Activated T-helper 2 cell treated with anti-CD3 and anti-CD28 coated beads, Interferon-gamma antibody, Interleukin-2, Interleukin-4, amounts not matched to agents 10 μg/mL and 5 μg/mL and 100 μg/mL, durations not matched to agents 14 hours and 24 hours and 36 hours (primary cell): ENCODE results near the gene ROR1. TPM values are rescaled to one million over a fixed set of nuclear protein-coding genes. Genes with fewer than 3 reads are reported as not detected.

Experiments
- DNase-seq: peaks from one replicate; pipeline ENCODE4 v3.0.0; 2021; ENCODE audit warnings: low spot score
- H3K27ac Mint-ChIP-seq: one replicate; pipeline ENCODE4 v1.8.0; 2021; ENCODE audit warnings: mixed read lengths
- H3K27me3 Mint-ChIP-seq: one replicate; pipeline ENCODE4 v1.8.0; 2021; ENCODE audit warnings: low read depth, mixed read lengths
- H3K36me3 Mint-ChIP-seq: one replicate; pipeline ENCODE4 v1.8.0; 2021; ENCODE audit warnings: low read depth, mixed read lengths
- H3K4me1 Mint-ChIP-seq: one replicate; pipeline ENCODE4 v1.8.0; 2021; ENCODE audit warnings: low read depth, mixed read lengths
- H3K4me3 Mint-ChIP-seq: one replicate; pipeline ENCODE4 v1.8.0; 2021; ENCODE audit warnings: low read depth, mild to moderate bottlenecking, moderate library complexity, mixed read lengths
- H3K9me3 Mint-ChIP-seq: one replicate; pipeline ENCODE4 v1.8.0; 2021; ENCODE audit warnings: mixed read lengths
- intact Hi-C: fragments of 100-400 bp; cut with micrococcal nuclease; formaldehyde crosslinking; loops from one replicate; pipeline ENCODE4 v1.15.1; 2023
- total RNA-seq: library from RNA; stranded (reverse); gene quantifications from 2 replicates; pipeline ENCODE4 v1.2.3, GENCODE V29; 2022

Gene ROR1
- total RNA-seq, 1 donor from 2014 or later, result 0.09 TPM

GRCh38 chr1:64186138-64186897 is 412.5 kb downstream of the ROR1 start:
- intact Hi-C loops, result no loop called here
- DNase-seq, result no peak
- Mint-ChIP-seq H3K27me3 (peaks cover 9% of the 10 kb centered on the region), H3K36me3 (no peaks in the 10 kb centered on the region), H3K4me3 (no peak overlapping the region), H3K9me3 (no peaks in the 10 kb centered on the region), H3K27ac (no peak overlapping the region), H3K4me1 (no peaks in the 10 kb centered on the region)

- no peaks in the 10 kb centered on the region for H3K9me3 Mint-ChIP-seq
- H3K36me3 Mint-ChIP-seq, result no peaks in the 10 kb centered on the region
- no peak overlapping the region for H3K4me3 Mint-ChIP-seq
- intact Hi-C loops, result no loop called here
- no peak overlapping the region for H3K27ac Mint-ChIP-seq
- H3K27me3 Mint-ChIP-seq, result peaks cover 8% of the 10 kb centered on the region
- DNase-seq, result no peak
- H3K4me1 Mint-ChIP-seq, result no peaks in the 10 kb centered on the region
Observed at GRCh38 chr1:64186898-64187280, 413.1 kb downstream of the ROR1 start.

- no peaks in the 10 kb centered on the region for H3K36me3 Mint-ChIP-seq
- DNase-seq, result no peak
- H3K4me3 Mint-ChIP-seq, result no peak overlapping the region
- H3K27me3 Mint-ChIP-seq, result peaks cover 4% of the 10 kb centered on the region
- no peak overlapping the region for H3K27ac Mint-ChIP-seq
- intact Hi-C loops, result no loop called here
- H3K4me1 Mint-ChIP-seq, result no peaks in the 10 kb centered on the region
- H3K9me3 Mint-ChIP-seq, result no peaks in the 10 kb centered on the region
Observed at GRCh38 chr1:64187646-64188045, 413.8 kb downstream of the ROR1 start.

GRCh38 chr1:64192290-64192689 is 418.5 kb downstream of the ROR1 start:
- no peak for DNase-seq
- Mint-ChIP-seq H3K27ac (no peak overlapping the region), H3K4me1 (no peaks in the 10 kb centered on the region), H3K4me3 (no peak overlapping the region), H3K36me3 (no peaks in the 10 kb centered on the region), H3K9me3 (no peaks in the 10 kb centered on the region), H3K27me3 (no peaks in the 10 kb centered on the region)
- intact Hi-C loops, result no loop called here

- DNase-seq, result no peak
- intact Hi-C loops, result no loop called here
Observed at GRCh38 chr1:64194168-64195080, 420.6 kb downstream of the ROR1 start.

GRCh38 chr1:64195081-64195395 is 421.2 kb downstream of the ROR1 start:
- Mint-ChIP-seq H3K4me1 (peaks cover 3% of the 10 kb centered on the region), H3K9me3 (no peaks in the 10 kb centered on the region), H3K27me3 (no peaks in the 10 kb centered on the region), H3K4me3 (no peak overlapping the region), H3K27ac (no peak overlapping the region), H3K36me3 (no peaks in the 10 kb centered on the region)
- DNase-seq, result no peak
- intact Hi-C loops, result no loop called here

More at GRCh38 chr1:64194168-64195080, 420.6 kb downstream of the ROR1 start:
- Mint-ChIP-seq H3K9me3 (no peaks in the 10 kb centered on the region), H3K27me3 (no peaks in the 10 kb centered on the region), H3K4me1 (peaks cover 3% of the 10 kb centered on the region), H3K36me3 (no peaks in the 10 kb centered on the region), H3K4me3 (no peak overlapping the region), H3K27ac (no peak overlapping the region)

- no peak overlapping the region for H3K27ac Mint-ChIP-seq
- no peaks in the 10 kb centered on the region for H3K27me3 Mint-ChIP-seq
- no peaks in the 10 kb centered on the region for H3K36me3 Mint-ChIP-seq
- H3K9me3 Mint-ChIP-seq, result no peaks in the 10 kb centered on the region
- intact Hi-C loops, result no loop called here
- DNase-seq, result no peak
- no peak overlapping the region for H3K4me3 Mint-ChIP-seq
- H3K4me1 Mint-ChIP-seq, result peaks cover 3% of the 10 kb centered on the region
Observed at GRCh38 chr1:64196074-64196870, 422.5 kb downstream of the ROR1 start.

GRCh38 chr1:64197076-64197475 is 423.3 kb downstream of the ROR1 start:
- H3K4me1 Mint-ChIP-seq, result peaks cover 3% of the 10 kb centered on the region
- DNase-seq, result no peak
- H3K36me3 Mint-ChIP-seq, result no peaks in the 10 kb centered on the region
- no peaks in the 10 kb centered on the region for H3K9me3 Mint-ChIP-seq
- no peak overlapping the region for H3K4me3 Mint-ChIP-seq
- H3K27me3 Mint-ChIP-seq, result no peaks in the 10 kb centered on the region
- no peak overlapping the region for H3K27ac Mint-ChIP-seq
- intact Hi-C loops, result no loop called here

- Mint-ChIP-seq H3K4me3 (no peak overlapping the region), H3K27ac (no peak overlapping the region), H3K4me1 (peaks cover 3% of the 10 kb centered on the region), H3K9me3 (no peaks in the 10 kb centered on the region), H3K36me3 (no peaks in the 10 kb centered on the region), H3K27me3 (peaks cover 5% of the 10 kb centered on the region)
- intact Hi-C loops, result no loop called here
- DNase-seq, result no peak
Observed at GRCh38 chr1:64199154-64199553, 425.3 kb downstream of the ROR1 start.

GRCh38 chr1:64200064-64200463 is 426.2 kb downstream of the ROR1 start:
- no peak overlapping the region for H3K27ac Mint-ChIP-seq
- no peak for DNase-seq
- H3K4me1 Mint-ChIP-seq, result peaks cover 3% of the 10 kb centered on the region
- intact Hi-C loops, result no loop called here
- H3K36me3 Mint-ChIP-seq, result no peaks in the 10 kb centered on the region
- no peak overlapping the region for H3K4me3 Mint-ChIP-seq
- no peaks in the 10 kb centered on the region for H3K9me3 Mint-ChIP-seq
- peaks cover 5% of the 10 kb centered on the region for H3K27me3 Mint-ChIP-seq

- no peak within 1 kb of the TSS for H3K4me3 Mint-ChIP-seq
- H3K27ac Mint-ChIP-seq, result no peak within 1 kb of the TSS
- intact Hi-C loops, result no loop called here
- H3K4me1 Mint-ChIP-seq, result peaks cover 3% of the 10 kb centered on the region
- no peak for DNase-seq
- H3K27me3 Mint-ChIP-seq, result peaks cover 9% of the 10 kb centered on the region
- H3K36me3 Mint-ChIP-seq, result no peaks in the 10 kb centered on the region
- no peaks in the 10 kb centered on the region for H3K9me3 Mint-ChIP-seq
Observed at GRCh38 chr1:64203420-64203819, 429.6 kb downstream of the ROR1 start, which contains the start of gene UBE2U. UBE2U (plus strand) TSS chr1:64203623; CDS start chr1:64204051, 428 bp downstream.

GRCh38 chr1:64209221-64209620 is 435.4 kb downstream of the ROR1 start:
- intact Hi-C loops, result no loop called here
- no peaks in the 10 kb centered on the region for H3K4me1 Mint-ChIP-seq
- DNase-seq, result no peak
- H3K27me3 Mint-ChIP-seq, result peaks cover 28% of the 10 kb centered on the region
- no peaks in the 10 kb centered on the region for H3K36me3 Mint-ChIP-seq
- H3K9me3 Mint-ChIP-seq, result no peaks in the 10 kb centered on the region
- H3K4me3 Mint-ChIP-seq, result no peak overlapping the region
- no peak overlapping the region for H3K27ac Mint-ChIP-seq
